ENCODE measurements around the gene GIMAP7. TPM values are rescaled to one million over a fixed set of nuclear protein-coding genes. Genes with fewer than 3 reads are reported as not detected.
"Not testable (repeated sequence)": the region's sequence is repeated elsewhere in the genome, so short reads cannot be mapped to it uniquely, and the experiment has no call there.

The GIMAP7 gene
- total RNA-seq, 6 donors from 2014 or later = 32.5 to 45.0 (median 36.8) TPM

GRCh38 chr7:150489782-150490181 is 24.9 kb upstream of the GIMAP7 start:
- Histone ChIP-seq H3K27ac (no peak overlapping the region), H3K27me3 (no peaks in the 10 kb centered on the region), H3K36me3 (no peaks in the 10 kb centered on the region), H3K9me3 (no peaks in the 10 kb centered on the region), H3K4me3 (no peak overlapping the region), H3K4me1 (peaks cover 0 to 6% (median 0%) of the 10 kb centered on the region in 4 donors)
- 46 to 70% methylated on average over 1 of the region's 1 CpG for WGBS, 2 donors
- DNase-seq (no peak), ATAC-seq (ENCODE audit: low FRiP score in 2 of 2) (peak in 1 of 2 donors; percentile 68)
- TF ChIP-seq POLR2AphosphoS5 (IDR thresholded peaks at IDR 0.05) = no peak
- TF ChIP-seq, protein P1, sequence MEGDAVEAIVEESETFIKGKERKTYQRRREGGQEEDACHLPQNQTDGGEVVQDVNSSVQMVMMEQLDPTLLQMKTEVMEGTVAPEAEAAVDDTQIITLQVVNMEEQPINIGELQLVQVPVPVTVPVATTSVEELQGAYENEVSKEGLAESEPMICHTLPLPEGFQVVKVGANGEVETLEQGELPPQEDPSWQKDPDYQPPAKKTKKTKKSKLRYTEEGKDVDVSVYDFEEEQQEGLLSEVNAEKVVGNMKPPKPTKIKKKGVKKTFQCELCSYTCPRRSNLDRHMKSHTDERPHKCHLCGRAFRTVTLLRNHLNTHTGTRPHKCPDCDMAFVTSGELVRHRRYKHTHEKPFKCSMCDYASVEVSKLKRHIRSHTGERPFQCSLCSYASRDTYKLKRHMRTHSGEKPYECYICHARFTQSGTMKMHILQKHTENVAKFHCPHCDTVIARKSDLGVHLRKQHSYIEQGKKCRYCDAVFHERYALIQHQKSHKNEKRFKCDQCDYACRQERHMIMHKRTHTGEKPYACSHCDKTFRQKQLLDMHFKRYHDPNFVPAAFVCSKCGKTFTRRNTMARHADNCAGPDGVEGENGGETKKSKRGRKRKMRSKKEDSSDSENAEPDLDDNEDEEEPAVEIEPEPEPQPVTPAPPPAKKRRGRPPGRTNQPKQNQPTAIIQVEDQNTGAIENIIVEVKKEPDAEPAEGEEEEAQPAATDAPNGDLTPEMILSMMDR (IDR thresholded peaks at IDR 0.05) = no peak
- no peak for TF ChIP-seq POLR2A (IDR thresholded peaks at IDR 0.05)
- no peak for TF ChIP-seq EP300 (IDR thresholded peaks at IDR 0.05)

GRCh38 chr7:150493442-150493841 is 21.2 kb upstream of the GIMAP7 start:
- not testable (repeated sequence) for ATAC-seq (ENCODE audit: low FRiP score in 2 of 2); H3K4me3 ChIP-seq; H3K27ac ChIP-seq; H3K27me3 ChIP-seq; H3K4me1 ChIP-seq; DNase-seq; H3K36me3 ChIP-seq; H3K9me3 ChIP-seq
- 88 to 94% methylated on average over 3 of the region's 3 CpGs for WGBS, 2 donors

DNA sequence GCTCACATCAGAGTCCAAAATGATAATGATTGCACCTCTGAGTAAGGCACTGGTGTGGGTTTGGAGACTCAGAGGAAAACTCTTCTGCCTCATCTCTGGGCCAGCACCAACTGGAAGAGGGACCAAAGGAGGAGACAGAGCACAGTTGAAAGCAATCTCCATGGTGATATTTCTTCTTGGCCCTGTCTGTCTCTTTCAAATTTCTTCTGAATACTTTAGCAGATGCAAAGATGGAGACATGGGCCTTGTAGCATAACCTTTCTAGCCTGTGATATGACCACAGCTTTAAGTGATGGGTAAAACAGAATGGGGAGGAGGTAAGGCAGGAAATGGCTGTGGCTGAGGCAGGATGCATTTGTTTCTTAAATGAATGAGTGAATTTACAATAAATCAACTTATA is 12.2 kb upstream of the GIMAP7 start:
- no peaks in the 10 kb centered on the region for H3K9me3 ChIP-seq

GRCh38 chr7:150503155-150503554 is 11.5 kb upstream of the GIMAP7 start:
- H3K27me3 ChIP-seq = no peaks in the 10 kb centered on the region
- no peaks in the 10 kb centered on the region for H3K9me3 ChIP-seq
- peak overlapping the region in 3 of 4 donors; percentile 18 to 35 (median 30) for H3K27ac ChIP-seq
- WGBS, 2 donors = 77 to 86% methylated on average over 4 of the region's 4 CpGs
- H3K36me3 ChIP-seq = no peaks in the 10 kb centered on the region
- H3K4me1 ChIP-seq = peaks cover 5 to 20% (median 7%) of the 10 kb centered on the region in 4 donors
- ATAC-seq (ENCODE audit: low FRiP score in 2 of 2) (no peak), DNase-seq (no peak)
- no peak overlapping the region for H3K4me3 ChIP-seq
- TF ChIP-seq POLR2AphosphoS5 (IDR thresholded peaks at IDR 0.05) (no peak), POLR2A (IDR thresholded peaks at IDR 0.05) (no peak), EP300 (IDR thresholded peaks at IDR 0.05) (no peak)
- TF ChIP-seq, protein P1 (IDR thresholded peaks at IDR 0.05) = no peak

More for the DNA sequence above, 12.2 kb upstream of the GIMAP7 start:
- DNase-seq (no peak), ATAC-seq (ENCODE audit: low FRiP score in 2 of 2) (no peak)
- Histone ChIP-seq H3K4me3 (no peak overlapping the region), H3K27me3 (no peaks in the 10 kb centered on the region), H3K36me3 (no peaks in the 10 kb centered on the region), H3K4me1 (peaks cover 5 to 20% (median 7%) of the 10 kb centered on the region in 4 donors), H3K27ac (peak overlapping the region in 2 of 4 donors; percentile 30 to 35)
- TF ChIP-seq, protein P1 (IDR thresholded peaks at IDR 0.05) = no peak
- TF ChIP-seq POLR2A (IDR thresholded peaks at IDR 0.05) = no peak
- no peak for TF ChIP-seq POLR2AphosphoS5 (IDR thresholded peaks at IDR 0.05)
- no peak for TF ChIP-seq EP300 (IDR thresholded peaks at IDR 0.05)

GRCh38 chr7:150503581-150503980 is 11.1 kb upstream of the GIMAP7 start:
- no peak for ATAC-seq (ENCODE audit: low FRiP score in 2 of 2)
- H3K36me3 ChIP-seq = no peaks in the 10 kb centered on the region
- H3K9me3 ChIP-seq = no peaks in the 10 kb centered on the region
- WGBS, 2 donors = 82 to 90% methylated on average over 3 of the region's 3 CpGs
- no peak for DNase-seq
- peak overlapping the region in 2 of 4 donors; percentile 18 to 35 for H3K27ac ChIP-seq
- peaks cover 5 to 20% (median 7%) of the 10 kb centered on the region in 4 donors for H3K4me1 ChIP-seq
- H3K27me3 ChIP-seq = no peaks in the 10 kb centered on the region
- TF ChIP-seq POLR2AphosphoS5 (IDR thresholded peaks at IDR 0.05) (no peak), EP300 (IDR thresholded peaks at IDR 0.05) (no peak), POLR2A (IDR thresholded peaks at IDR 0.05) (no peak)
- TF ChIP-seq, protein P1 (IDR thresholded peaks at IDR 0.05) = no peak
- no peak overlapping the region for H3K4me3 ChIP-seq

Measured in upper lobe of left lung (tissue), 6 donors.